HG03139 (cell line): ENCODE data around the gene AP2A1.
A peak's percentile ranks its signal among the peaks of the same experiment; 100 is the strongest.
"Not testable (repeated sequence)": the region's sequence is repeated elsewhere in the genome, so short reads cannot be mapped to it uniquely, and the experiment has no call there.

Experiments used
- ATAC-seq: cut with Tn5 transposase; IDR thresholded peaks from one replicate; pipeline ENCODE4 v1.9.1; 2021; ENCODE audit not compliant: unreplicated experiment

Gene AP2A1

GRCh38 chr19:49812452-49812996, 45.7 kb downstream of the AP2A1 start:
- no peak for ATAC-seq

- ATAC-seq = peak; percentile 34
Observed at GRCh38 chr19:49812997-49813861, 46.4 kb downstream of the AP2A1 start, which contains the start of gene FUZ. TSS of gene FUZ (minus strand) at chr19:49813292. CDS start at chr19:49813106, 186 bp downstream.

- no peak for ATAC-seq
Observed at GRCh38 chr19:49814010-49814409, 47.2 kb downstream of the AP2A1 start.

- ATAC-seq = no peak
Observed at GRCh38 chr19:49816590-49816989, 49.8 kb downstream of the AP2A1 start.

GRCh38 chr19:49817964-49818648, 51.3 kb downstream of the AP2A1 start, which contains the start of gene MED25:
TSS of gene MED25 (plus strand) at chr19:49818289. CDS start at chr19:49818342, 53 bp downstream.
- ATAC-seq = no peak

GRCh38 chr19:49818649-49819370, 52.0 kb downstream of the AP2A1 start:
- ATAC-seq = no peak

GRCh38 chr19:49819452-49820115, 52.8 kb downstream of the AP2A1 start:
- not testable (repeated sequence) for ATAC-seq

GRCh38 chr19:49820125-49820524, 53.3 kb downstream of the AP2A1 start:
- ATAC-seq = no peak

- ATAC-seq = no peak
Observed at GRCh38 chr19:49823472-49823871, 56.7 kb downstream of the AP2A1 start.

- no peak for ATAC-seq
Observed at GRCh38 chr19:49824662-49825061, 57.9 kb downstream of the AP2A1 start.

- ATAC-seq = no peak
Observed at GRCh38 chr19:49827034-49827433, 60.2 kb downstream of the AP2A1 start.

- no peak for ATAC-seq
Observed at GRCh38 chr19:49829200-49829599, 62.4 kb downstream of the AP2A1 start.

GRCh38 chr19:49829721-49830120, 62.9 kb downstream of the AP2A1 start:
- no peak for ATAC-seq

- no peak for ATAC-seq
Observed at GRCh38 chr19:49830766-49831165, 64.0 kb downstream of the AP2A1 start.

- ATAC-seq = no peak
Observed at GRCh38 chr19:49831592-49831991, 64.8 kb downstream of the AP2A1 start.

- ATAC-seq = no peak
Observed at GRCh38 chr19:49832556-49832955, 65.8 kb downstream of the AP2A1 start.

GRCh38 chr19:49833599-49833998, 66.8 kb downstream of the AP2A1 start:
- ATAC-seq = no peak

- no peak for ATAC-seq
Observed at GRCh38 chr19:49835562-49835961, 68.8 kb downstream of the AP2A1 start.

- no peak for ATAC-seq
Observed at GRCh38 chr19:49836176-49837008, 69.6 kb downstream of the AP2A1 start.

GRCh38 chr19:49837009-49837310, 70.2 kb downstream of the AP2A1 start:
- ATAC-seq = no peak
